H9 (cell line): ENCODE data around the gene ORAI1. TPM values are rescaled to one million over a fixed set of nuclear protein-coding genes. Genes with fewer than 3 reads are reported as not detected.

Experiments
- DNase-seq: peaks from one replicate; pipeline ENCODE4 v3.0.0-alpha.2; 2017
- H2AFZ ChIP-seq: one replicate; pipeline ENCODE4 v1.6.1; 2013; ENCODE audit warnings: mild to moderate bottlenecking, low read length, control low read depth, moderate library complexity
- H2AK5ac ChIP-seq: 2 replicates; pipeline ENCODE4 v1.6.1; 2013; ENCODE audit warnings: low read length, control low read depth, mixed read lengths; ENCODE audit not compliant: insufficient read length
- H2BK120ac ChIP-seq: one replicate; pipeline ENCODE4 v1.6.1; 2013; ENCODE audit warnings: low read depth, mild to moderate bottlenecking, low read length, control low read depth, inconsistent platforms; ENCODE audit not compliant: poor library complexity, severe bottlenecking
- H2BK12ac ChIP-seq: 2 replicates; pipeline ENCODE4 v1.6.1; 2013; ENCODE audit warnings: low read length, control low read depth, mixed read lengths, low read depth; ENCODE audit not compliant: insufficient read length
- H2BK15ac ChIP-seq: 2 replicates; pipeline ENCODE4 v1.6.1; 2013; ENCODE audit warnings: low read depth, low read length, control low read depth
- H2BK20ac ChIP-seq: one replicate; pipeline ENCODE4 v1.6.1; 2013; ENCODE audit warnings: low read depth, mild to moderate bottlenecking, low read length, control low read depth, inconsistent platforms; ENCODE audit not compliant: poor library complexity, severe bottlenecking
- H2BK5ac ChIP-seq: 2 replicates; pipeline ENCODE4 v1.6.1; 2013; ENCODE audit warnings: low read length, control low read depth, mixed read lengths; ENCODE audit not compliant: insufficient read length
- H3K14ac ChIP-seq: 2 replicates; pipeline ENCODE4 v1.6.1; 2013; ENCODE audit warnings: low read length, control low read depth; ENCODE audit not compliant: insufficient read depth
- H3K18ac ChIP-seq: 2 replicates; pipeline ENCODE4 v1.6.1; 2013; ENCODE audit warnings: low read depth, mild to moderate bottlenecking, mixed read lengths, low read length, control low read depth; ENCODE audit not compliant: insufficient read length
- H3K23ac ChIP-seq: 2 replicates; pipeline ENCODE4 v1.6.1; 2013; ENCODE audit warnings: low read length, control low read depth, mixed read lengths, low read depth; ENCODE audit not compliant: insufficient read length
- H3K23me2 ChIP-seq: 2 replicates; pipeline ENCODE4 v1.6.1; 2013; ENCODE audit warnings: low read depth, mild to moderate bottlenecking, mixed read lengths, low read length, control low read depth; ENCODE audit not compliant: insufficient read length, poor library complexity, severe bottlenecking
- H3K27ac ChIP-seq: 2 replicates; pipeline ENCODE4 v1.5.1; 2013; ENCODE audit warnings: low read length, control low read depth, mixed read lengths, low read depth; ENCODE audit not compliant: insufficient read length
- H3K27me3 ChIP-seq: 2 replicates; pipeline ENCODE4 v1.6.1; 2013; ENCODE audit warnings: low read length, control low read depth, inconsistent platforms; ENCODE audit not compliant: insufficient read depth
- H3K4ac ChIP-seq: 2 replicates; pipeline ENCODE4 v1.6.1; 2013; ENCODE audit warnings: low read depth, mild to moderate bottlenecking, control low read depth, inconsistent platforms, low read length, moderate library complexity
- H3K4me1 ChIP-seq: 2 replicates; pipeline ENCODE4 v1.6.1; 2013; ENCODE audit warnings: low read length, control low read depth, inconsistent platforms; ENCODE audit not compliant: insufficient read depth
- H3K4me2 ChIP-seq: 2 replicates; pipeline ENCODE4 v1.6.1; 2013; ENCODE audit warnings: low read length, control low read depth, mixed read lengths; ENCODE audit not compliant: insufficient read length, insufficient read depth
- H3K56ac ChIP-seq: 2 replicates; pipeline ENCODE4 v1.6.1; 2013; ENCODE audit warnings: low read depth, mild to moderate bottlenecking, mixed read lengths, low read length, control low read depth; ENCODE audit not compliant: insufficient read length
- H3K79me1 ChIP-seq: 2 replicates; pipeline ENCODE4 v1.6.1; 2013; ENCODE audit warnings: low read depth, mild to moderate bottlenecking, moderate library complexity, low read length, control low read depth, inconsistent platforms; ENCODE audit not compliant: insufficient read depth, poor library complexity, severe bottlenecking
- H3K79me2 ChIP-seq: 2 replicates; pipeline ENCODE4 v1.6.1; 2013; ENCODE audit warnings: low read length, control low read depth, inconsistent platforms; ENCODE audit not compliant: insufficient read depth
- H3K9ac ChIP-seq: 2 replicates; pipeline ENCODE4 v1.6.1; 2013; ENCODE audit warnings: low read length, control low read depth, mixed read lengths; ENCODE audit not compliant: insufficient read length; ENCODE audit errors: extremely low read depth
- H3K9me3 ChIP-seq: one replicate; pipeline ENCODE4 v1.6.1; 2013; ENCODE audit warnings: low read depth, low read length, inconsistent platforms; ENCODE audit not compliant: control insufficient read depth
- H3T11ph ChIP-seq: one replicate; pipeline ENCODE4 v1.6.1; 2013; ENCODE audit warnings: mild to moderate bottlenecking, low read length, control low read depth, inconsistent platforms
- H4K20me1 ChIP-seq: one replicate; pipeline ENCODE4 v1.6.1; 2013; ENCODE audit not compliant: control insufficient read depth, insufficient read length, insufficient read depth
- H4K5ac ChIP-seq: 2 replicates; pipeline ENCODE4 v1.6.1; 2013; ENCODE audit warnings: low read depth, mild to moderate bottlenecking, mixed read lengths, low read length, control low read depth; ENCODE audit not compliant: insufficient read length
- H4K8ac ChIP-seq: replicated peaks from 2 replicates; pipeline ENCODE4 v1.6.1; 2013; ENCODE audit warnings: low read length, control low read depth, mixed read lengths, low read depth; ENCODE audit not compliant: insufficient read length
- H4K91ac ChIP-seq: 2 replicates; pipeline ENCODE4 v1.6.1; 2013; ENCODE audit warnings: low read depth, mild to moderate bottlenecking, moderate library complexity, mixed read lengths, low read length, control low read depth; ENCODE audit not compliant: insufficient read length
- H3K27ac Mint-ChIP-seq, 3 experiments: 2 replicates in 2 of 3; 3 replicates in 1 of 3; pipeline ENCODE4 v1.8.0; 2020 to 2021; ENCODE audit warnings: mixed read lengths in 3 of 3, mild to moderate bottlenecking in 1 of 3, moderate library complexity in 1 of 3
- H3K27me3 Mint-ChIP-seq: 2 replicates; pipeline ENCODE4 v1.8.0; 2021; ENCODE audit warnings: low read depth, mild to moderate bottlenecking, moderate library complexity, mixed read lengths
- H3K36me3 Mint-ChIP-seq, 3 experiments: 2 replicates in 2 of 3; 3 replicates in 1 of 3; pipeline ENCODE4 v1.8.0; 2020 to 2021; ENCODE audit warnings: low read depth in 3 of 3, mixed read lengths in 3 of 3; ENCODE audit not compliant: insufficient read depth in 1 of 3
- H3K4me1 Mint-ChIP-seq, 2 experiments: 2 replicates each; pipeline ENCODE4 v1.8.0; 2020; ENCODE audit warnings: mixed read lengths in 2 of 2
- H3K4me3 Mint-ChIP-seq, 2 experiments: 2 replicates in 1 of 2; 3 replicates in 1 of 2; pipeline ENCODE4 v1.8.0; 2020 to 2021; ENCODE audit warnings: mild to moderate bottlenecking in 2 of 2, mixed read lengths in 2 of 2, moderate library complexity in 1 of 2
- H3K9me3 Mint-ChIP-seq, 2 experiments: 2 replicates in 1 of 2; 3 replicates in 1 of 2; pipeline ENCODE4 v1.8.0; 2020; ENCODE audit warnings: mild to moderate bottlenecking in 2 of 2, mixed read lengths in 2 of 2, moderate library complexity in 1 of 2
- WGBS: extraction: QIAGEN DNeasy Blood & Tissue Kit; methylation state at CpG from one replicate; pipeline ENCODE4 v1.1.7; 2013; ENCODE audit warnings: missing lambda C conversion rate, low lambda C conversion rate, mixed read lengths; ENCODE audit not compliant: insufficient read length; ENCODE audit errors: extremely low coverage; 5-methylcytosine and 5-hydroxymethylcytosine counted together
- total RNA-seq: library from RNA; stranded (reverse); gene quantifications from 2 replicates; pipeline ENCODE4 v1.2.1, GENCODE V29; 2021
- TF ChIP-seq, protein P1 (sequence below): fragments of 200-600 bp; sonication (generic); conservative IDR thresholded peaks from 3 replicates; pipeline ENCODE4 v1.8.0; 2021; ENCODE audit warnings: antibody characterized with exemption, mild to moderate bottlenecking

The ORAI1 gene
- total RNA-seq, 1 experiment from 2014 or later, result 24.7 TPM

- Histone ChIP-seq H2AFZ (no peak overlapping the region), H4K91ac (no peak overlapping the region), H2AK5ac (no peak overlapping the region), H3K18ac (no peak overlapping the region), H3K9ac (no peak overlapping the region), H2BK12ac (no peak overlapping the region), H3K27ac (no peak overlapping the region), H4K5ac (no peak overlapping the region), H4K20me1 (peaks cover 4% of the 10 kb centered on the region), H3K4ac (no peak overlapping the region), H3K27me3 (no peaks in the 10 kb centered on the region), H2BK5ac (no peak overlapping the region), H2BK20ac (no peak overlapping the region), H3K14ac (no peak overlapping the region), H3K23ac (no peak overlapping the region), H4K8ac (no peak overlapping the region), H3T11ph (no peak overlapping the region), H3K23me2 (peaks cover 17% of the 10 kb centered on the region), H3K79me1 (peaks cover 8% of the 10 kb centered on the region), H3K4me2 (no peak overlapping the region), H3K79me2 (peaks cover 27% of the 10 kb centered on the region; the same call in 1 of the 2 replicates), H2BK120ac (no peak overlapping the region), H3K9me3 (no peaks in the 10 kb centered on the region), H3K56ac (no peak overlapping the region), H2BK15ac (0 out of 2 replicates have a peak overlapping the region, but pooled peaks have one; percentile 17), H3K4me1 (peaks cover 12% of the 10 kb centered on the region; the same call in 1 of the 2 replicates)
- H3K4me1 Mint-ChIP-seq, result peaks cover 41 to 57% of the 10 kb centered on the region in 2 experiments
- peak overlapping the region; percentile 35 to 84 (median 79); a peak in 3 of 7 replicates for H3K27ac Mint-ChIP-seq
- WGBS, result no CpG with 5 or more reads among the region's 7 CpGs
- H3K36me3 Mint-ChIP-seq, result peaks cover 9 to 23% (median 20%) of the 10 kb centered on the region in 3 experiments
- peak overlapping the region in 1 of 2 experiments; percentile 4; a peak in 1 of 5 replicates for H3K4me3 Mint-ChIP-seq
- H3K9me3 Mint-ChIP-seq, result no peaks in the 10 kb centered on the region
- no peak for DNase-seq
- TF ChIP-seq, protein P1, sequence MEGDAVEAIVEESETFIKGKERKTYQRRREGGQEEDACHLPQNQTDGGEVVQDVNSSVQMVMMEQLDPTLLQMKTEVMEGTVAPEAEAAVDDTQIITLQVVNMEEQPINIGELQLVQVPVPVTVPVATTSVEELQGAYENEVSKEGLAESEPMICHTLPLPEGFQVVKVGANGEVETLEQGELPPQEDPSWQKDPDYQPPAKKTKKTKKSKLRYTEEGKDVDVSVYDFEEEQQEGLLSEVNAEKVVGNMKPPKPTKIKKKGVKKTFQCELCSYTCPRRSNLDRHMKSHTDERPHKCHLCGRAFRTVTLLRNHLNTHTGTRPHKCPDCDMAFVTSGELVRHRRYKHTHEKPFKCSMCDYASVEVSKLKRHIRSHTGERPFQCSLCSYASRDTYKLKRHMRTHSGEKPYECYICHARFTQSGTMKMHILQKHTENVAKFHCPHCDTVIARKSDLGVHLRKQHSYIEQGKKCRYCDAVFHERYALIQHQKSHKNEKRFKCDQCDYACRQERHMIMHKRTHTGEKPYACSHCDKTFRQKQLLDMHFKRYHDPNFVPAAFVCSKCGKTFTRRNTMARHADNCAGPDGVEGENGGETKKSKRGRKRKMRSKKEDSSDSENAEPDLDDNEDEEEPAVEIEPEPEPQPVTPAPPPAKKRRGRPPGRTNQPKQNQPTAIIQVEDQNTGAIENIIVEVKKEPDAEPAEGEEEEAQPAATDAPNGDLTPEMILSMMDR, result no peak
- no peaks in the 10 kb centered on the region for H3K27me3 Mint-ChIP-seq
These were observed 4.5 kb downstream of the ORAI1 start for GRCh38 chr12:121630791-121631355.
